GM18511 (cell line): Measurements from ENCODE around the gene PHYKPL.
"Not testable (repeated sequence)": the region's sequence is repeated elsewhere in the genome, so short reads cannot be mapped to it uniquely, and the experiment has no call there.

Source experiments
- ATAC-seq: cut with Tn5 transposase; IDR thresholded peaks from one replicate; pipeline ENCODE4 v1.9.1; 2021; ENCODE audit warnings: mild to moderate bottlenecking, moderate library complexity; ENCODE audit not compliant: unreplicated experiment

PHYKPL gene

GRCh38 chr5:178265746-178266145 is 33.1 kb upstream of the PHYKPL start:
- ATAC-seq, result no peak

- no peak for ATAC-seq
These were observed 31.4 kb upstream of the PHYKPL start for GRCh38 chr5:178264044-178264443.

- no peak for ATAC-seq
These were observed 29.3 kb upstream of the PHYKPL start for GRCh38 chr5:178261666-178262600.

- ATAC-seq, result no peak
These were observed 27.3 kb upstream of the PHYKPL start for GRCh38 chr5:178259623-178260536.

GRCh38 chr5:178257650-178258049 is 25.0 kb upstream of the PHYKPL start:
- ATAC-seq, result no peak

- no peak for ATAC-seq
These were observed 24.1 kb upstream of the PHYKPL start for GRCh38 chr5:178256746-178257145.

- not testable (repeated sequence) for ATAC-seq
These were observed 21.0 kb upstream of the PHYKPL start for GRCh38 chr5:178253632-178254031.

GRCh38 chr5:178252258-178252657 is 19.7 kb upstream of the PHYKPL start:
- ATAC-seq, result no peak

GRCh38 chr5:178250263-178250662 is 17.7 kb upstream of the PHYKPL start:
- ATAC-seq, result no peak

GRCh38 chr5:178249191-178249989 is 16.8 kb upstream of the PHYKPL start:
- no peak for ATAC-seq

GRCh38 chr5:178248750-178249149 is 16.1 kb upstream of the PHYKPL start:
- no peak for ATAC-seq

GRCh38 chr5:178247481-178248456 is 15.2 kb upstream of the PHYKPL start:
- no peak for ATAC-seq

- no peak for ATAC-seq
These were observed 14.2 kb upstream of the PHYKPL start for GRCh38 chr5:178246624-178247279.

GRCh38 chr5:178245389-178245788 is 12.8 kb upstream of the PHYKPL start:
- ATAC-seq, result no peak

GRCh38 chr5:178244576-178244975 is 12.0 kb upstream of the PHYKPL start:
- no peak for ATAC-seq

- no peak for ATAC-seq
These were observed 9.8 kb upstream of the PHYKPL start for GRCh38 chr5:178242416-178242815.

- no peak for ATAC-seq
These were observed 9.2 kb upstream of the PHYKPL start for GRCh38 chr5:178241688-178242231.

GRCh38 chr5:178241231-178241663 is 8.6 kb upstream of the PHYKPL start:
- peak; percentile 37 for ATAC-seq

- peak; percentile 51 for ATAC-seq
These were observed 8.2 kb upstream of the PHYKPL start for GRCh38 chr5:178240766-178241165.
